Inflammatory macrophage treated with lipopolysaccharide for 1 hour (primary cell): ENCODE results near the gene PYY.

Experiments
- DNase-seq, 2 donors: peaks; one replicate each; pipeline ENCODE4 v3.0.0-alpha.2; 2020 to 2022

PYY gene

GRCh38 chr17:43913584-43913983 is 40.2 kb downstream of the PYY start:
- no peak for DNase-seq

GRCh38 chr17:43912635-43913304 is 41.0 kb downstream of the PYY start:
- DNase-seq: no peak

GRCh38 chr17:43911904-43912303 is 41.8 kb downstream of the PYY start:
- DNase-seq: no peak

GRCh38 chr17:43909537-43910231 is 44.1 kb downstream of the PYY start:
- DNase-seq: no peak

- peak in 1 of 2 donors; percentile 12 for DNase-seq
These were observed 45.6 kb downstream of the PYY start for GRCh38 chr17:43907998-43908721.

- no peak for DNase-seq
These were observed 46.2 kb downstream of the PYY start, which contains the start of gene MPP2 for GRCh38 chr17:43907425-43907981. Gene MPP2 (minus strand): TSS chr17:43907536. CDS start chr17:43904460, 3,076 bp downstream.

GRCh38 chr17:43906951-43907424 is 46.8 kb downstream of the PYY start:
- no peak for DNase-seq

- no peak for DNase-seq
These were observed 47.5 kb downstream of the PYY start for GRCh38 chr17:43905985-43906852.

GRCh38 chr17:43905400-43905984 is 48.2 kb downstream of the PYY start:
- no peak for DNase-seq
